HCT116 (cell line): ENCODE results near the gene TYW1. TPM values are rescaled to one million over a fixed set of nuclear protein-coding genes. Genes with fewer than 3 reads are reported as not detected.

Experiments used
- ATAC-seq: fragments of 200-7000 bp; cut with Tn5 transposase; 2 replicates; pipeline ENCODE4 v1.9.1; 2020; ENCODE audit warnings: mild to moderate bottlenecking, moderate library complexity
- BruUV-seq: library from RNA; stranded (reverse); fragments of 400-500 nt; replicated peaks from 2 replicates; lab custom pipeline; 2021; lab: Mats Ljungman, UMichigan
- CTCF ChIA-PET: fragments of 300-600 bp; sonication (Branson Sonifier 250); formaldehyde crosslinking; loops from one replicate; lab custom pipeline; 2021; ENCODE audit warnings: antibody characterized with exemption; lab: Charles Lee
- POLR2A ChIA-PET: fragments of 300-600, 350-600 bp; sonication (Branson Sonifier 250); formaldehyde crosslinking; loops from one replicate; lab custom pipeline; 2021; ENCODE audit warnings: antibody characterized with exemption; lab: Charles Lee
- RAD21 ChIA-PET, 2 experiments: fragments of 300-600 bp; sonication (Branson Sonifier 250); formaldehyde crosslinking; loops; one replicate each; lab custom pipeline; 2023; ENCODE audit warnings: low total read pairs in 2 of 2; ENCODE audit not compliant: uncharacterized antibody in 2 of 2, unreplicated experiment in 2 of 2, low non-redundant PET in 1 of 2; lab: Charles Lee
- DNase-seq: peaks from one replicate; pipeline ENCODE4 v3.0.0-alpha.2; 2010; ENCODE audit warnings: low read depth, low spot score
- H2AFZ ChIP-seq: fragments of 200-600 bp; shearing (Covaris generic), sonication (generic); 2 replicates; pipeline ENCODE4 v1.6.1; 2017; ENCODE audit warnings: low read depth, mixed run types, mixed read lengths, antibody characterized with exemption, low read length; ENCODE audit not compliant: poor library complexity, severe bottlenecking
- H3K27ac ChIP-seq: 2 replicates; pipeline ENCODE4 v1.5.1; 2012; ENCODE audit warnings: low read depth, low read length
- H3K27me3 ChIP-seq: fragments of 200-600 bp; sonication (generic); 2 replicates; pipeline ENCODE4 v1.6.1; 2016; ENCODE audit warnings: mixed run types, low read length, mixed read lengths; ENCODE audit not compliant: insufficient read depth
- H3K36me3 ChIP-seq, 2 experiments: fragments of 200-500 bp in 1 of 2; fragments of 200-600 bp in 1 of 2; sonication (Bioruptor generic) in 1 of 2; sonication (generic) in 1 of 2; 2 replicates each; pipeline versions ENCODE4 v1.5.1 to v1.6.1; 2014 to 2016; ENCODE audit warnings: low read length in 2 of 2, inconsistent platforms in 1 of 2, mixed read lengths in 1 of 2, mixed run types in 1 of 2; ENCODE audit not compliant: insufficient read depth in 2 of 2, control insufficient read depth in 1 of 2
- H3K4me1 ChIP-seq, 2 experiments: fragments of 200-600 bp in 1 of 2; sonication (generic) in 1 of 2; 2 replicates each; pipeline versions ENCODE4 v1.5.1 to v1.6.1; 2012 to 2017; ENCODE audit warnings: low read length in 2 of 2, inconsistent platforms in 1 of 2, mild to moderate bottlenecking in 1 of 2, mixed read lengths in 1 of 2, mixed run types in 1 of 2, moderate library complexity in 1 of 2; ENCODE audit not compliant: insufficient read depth in 2 of 2, control insufficient read depth in 1 of 2
- H3K4me2 ChIP-seq: fragments of 200-600 bp; sonication (generic); 2 replicates; pipeline ENCODE4 v1.6.1; 2017; ENCODE audit warnings: mixed run types, low read length, mixed read lengths
- H3K4me3 ChIP-seq, 2 experiments: fragments of 200-600 bp in 1 of 2; sonication (generic) in 1 of 2; replicated peaks in 1 of 2; 2 replicates each; pipeline ENCODE4 v1.5.1; 2011 to 2016; ENCODE audit warnings: low read length in 2 of 2, control low read depth in 1 of 2, low read depth in 1 of 2, mild to moderate bottlenecking in 1 of 2, mixed read lengths in 1 of 2, mixed run types in 1 of 2
- H3K79me2 ChIP-seq: fragments of 200-600 bp; sonication (generic); 2 replicates; pipeline ENCODE4 v1.6.1; 2017; ENCODE audit warnings: mild to moderate bottlenecking, mixed run types, low read length, moderate library complexity, mixed read lengths; ENCODE audit not compliant: insufficient read depth
- H3K9ac ChIP-seq: fragments of 200-600 bp; sonication (generic); 2 replicates; pipeline ENCODE4 v1.6.1; 2016; ENCODE audit warnings: low read length, mixed read lengths
- H3K9me2 ChIP-seq: fragments of 200-600 bp; sonication (generic), shearing (Covaris generic); 2 replicates; pipeline ENCODE4 v1.6.1; 2017; ENCODE audit warnings: mixed run types, mild to moderate bottlenecking, moderate library complexity; ENCODE audit not compliant: insufficient read depth
- H3K9me3 ChIP-seq, 2 experiments: fragments of 200-500 bp in 1 of 2; fragments of 200-600 bp in 1 of 2; sonication (Bioruptor generic) in 1 of 2; sonication (generic) in 1 of 2; 2 replicates each; pipeline ENCODE4 v1.6.1; 2014 to 2017; ENCODE audit warnings: low read length in 2 of 2, mixed read lengths in 2 of 2, inconsistent platforms in 1 of 2, low read depth in 1 of 2, mild to moderate bottlenecking in 1 of 2, mixed run types in 1 of 2, moderate library complexity in 1 of 2; ENCODE audit not compliant: control insufficient read depth in 1 of 2, insufficient read depth in 1 of 2
- H4K20me1 ChIP-seq: fragments of 200-600 bp; sonication (generic), shearing (Covaris generic); 2 replicates; pipeline ENCODE4 v1.6.1; 2017; ENCODE audit warnings: mixed run types, mild to moderate bottlenecking, moderate library complexity; ENCODE audit not compliant: insufficient read depth
- ATF3 ChIP-seq: IDR thresholded peaks from 2 replicates; pipeline ENCODE4 v1.6.1; 2012
- CBX3 ChIP-seq: IDR thresholded peaks from 2 replicates; pipeline ENCODE4 v1.6.1; 2012; ENCODE audit warnings: low read depth
- CEBPB ChIP-seq: IDR thresholded peaks from 2 replicates; pipeline ENCODE4 v1.6.1; 2012; ENCODE audit warnings: low read depth
- CTCF ChIP-seq, 3 experiments: fragments of 200-600 bp in 1 of 3; sonication (generic) in 1 of 3; IDR thresholded peaks in 2 of 3; conservative IDR thresholded peaks in 1 of 3; 2 replicates each; pipeline ENCODE4 v1.5.1; 2012 to 2017; ENCODE audit warnings: low read depth in 2 of 3, low read length in 2 of 3, antibody characterized with exemption in 1 of 3, borderline replicate concordance in 1 of 3, control low read depth in 1 of 3, mild to moderate bottlenecking in 1 of 3, mixed read lengths in 1 of 3, mixed run types in 1 of 3, moderate library complexity in 1 of 3; ENCODE audit not compliant: insufficient read depth in 1 of 3
- EGR1 ChIP-seq: IDR thresholded peaks from 2 replicates; pipeline ENCODE4 v1.6.1; 2012; ENCODE audit warnings: low read depth
- ELF1 ChIP-seq: IDR thresholded peaks from 2 replicates; pipeline ENCODE4 v1.6.1; 2012; ENCODE audit warnings: low read depth, borderline replicate concordance
- EZH2 ChIP-seq: fragments of 200-600 bp; sonication (generic); IDR thresholded peaks from 2 replicates; pipeline ENCODE4 v1.6.1; 2017; ENCODE audit warnings: antibody characterized with exemption, mixed run types
- EZH2phosphoT487 ChIP-seq: fragments of 200-600 bp; IDR thresholded peaks from 2 replicates; pipeline ENCODE4 v1.6.1; 2018; ENCODE audit warnings: antibody characterized with exemption, borderline replicate concordance
- FOSL1 ChIP-seq: IDR thresholded peaks from 2 replicates; pipeline ENCODE4 v1.6.1; 2012; ENCODE audit warnings: low read depth
- MAX ChIP-seq: IDR thresholded peaks from 2 replicates; pipeline ENCODE4 v1.6.1; 2012
- POLR2A ChIP-seq: IDR thresholded peaks from 2 replicates; pipeline ENCODE4 v1.7.0; 2011; ENCODE audit warnings: borderline replicate concordance; ENCODE audit not compliant: insufficient read depth, insufficient read length; ENCODE audit errors: extremely low read depth
- RAD21 ChIP-seq: IDR thresholded peaks from 2 replicates; pipeline ENCODE4 v1.6.1; 2012; ENCODE audit warnings: low read depth, mild to moderate bottlenecking
- REST ChIP-seq: IDR thresholded peaks from 2 replicates; pipeline ENCODE4 v1.6.1; 2012; ENCODE audit warnings: low read depth
- SIN3A ChIP-seq: IDR thresholded peaks from 2 replicates; pipeline ENCODE4 v1.6.1; 2012; ENCODE audit warnings: low read depth
- SP1 ChIP-seq: IDR thresholded peaks from 2 replicates; pipeline ENCODE4 v1.6.1; 2012; ENCODE audit warnings: low read depth
- SRF ChIP-seq: IDR thresholded peaks from 2 replicates; pipeline ENCODE4 v1.6.1; 2012; ENCODE audit warnings: low read depth
- ZFX ChIP-seq: fragments of 450-650 bp; IDR thresholded peaks from 2 replicates; pipeline ENCODE4 v1.6.1; 2017
- ZNF274 ChIP-seq: fragments of 200-500 bp; sonication (Bioruptor generic); IDR thresholded peaks from 2 replicates; pipeline ENCODE4 v1.6.1; 2014; ENCODE audit warnings: mild to moderate bottlenecking, low read depth, low read length, inconsistent platforms
- intact Hi-C: fragments of 100-400 bp; cut with micrococcal nuclease; formaldehyde crosslinking; loops from 2 replicates; pipeline ENCODE4 v1.10.0; 2022
- total RNA-seq: library from RNA; stranded (reverse); gene quantifications from one replicate; pipeline ENCODE4 v1.2.1, GENCODE V29; 2021; ENCODE audit not compliant: unreplicated experiment

The TYW1 gene
- total RNA-seq, 1 experiment from 2014 or later = 16.6 TPM

GRCh38 chr7:67018940-67019339 lies 22.3 kb downstream of the TYW1 start:
- Histone ChIP-seq H3K4me3 (no peak overlapping the region), H2AFZ (no peak overlapping the region), H3K4me1 (no peaks in the 10 kb centered on the region), H3K27me3 (no peaks in the 10 kb centered on the region), H3K27ac (no peak overlapping the region), H3K4me2 (no peak overlapping the region), H3K36me3 (peaks cover 5 to 12% of the 10 kb centered on the region in 2 experiments; a peak in 2 of 4 replicates), H3K9ac (no peak overlapping the region), H3K9me3 (no peaks in the 10 kb centered on the region), H3K79me2 (no peaks in the 10 kb centered on the region), H4K20me1 (no peaks in the 10 kb centered on the region), H3K9me2 (no peaks in the 10 kb centered on the region)
- ChIA-PET RAD21 (no interaction called here), CTCF (no interaction called here), POLR2A (no interaction called here)
- intact Hi-C loops = no loop called here
- TF ChIP-seq SIN3A (no peak), EGR1 (no peak), EZH2 (no peak), MAX (no peak), ZFX (no peak), ELF1 (no peak), POLR2A (no peak), CBX3 (no peak), CTCF (IDR thresholded peaks at IDR 0.05 in 2 of 3, conservative IDR thresholded peaks at IDR 0.05 in 1 of 3; ENCODE audit: borderline replicate concordance in 1 of 3, insufficient read depth in 1 of 3, low read depth in 2 of 3, low read length in 2 of 3) (no peak), ATF3 (no peak), REST (no peak), SP1 (no peak), EZH2phosphoT487 (no peak), FOSL1 (no peak), RAD21 (no peak), SRF (no peak), CEBPB (no peak), ZNF274 (no peak)
- no peak for ATAC-seq
- no TSS peak for BruUV-seq
- DNase-seq = no peak
